KOPT-K1 (cell line): ENCODE results near the gene RIPK1.
A peak's percentile ranks its signal among the peaks of the same experiment; 100 is the strongest.
"Not testable (repeated sequence)": the region's sequence is repeated elsewhere in the genome, so short reads cannot be mapped to it uniquely, and the experiment has no call there.

Experiments
- H3K27ac ChIP-seq: fragments of 200-600 bp; sonication (generic); 2 replicates; pipeline ENCODE4 v1.5.1; 2016; ENCODE audit warnings: antibody characterized with exemption, mild to moderate bottlenecking, low read depth, low read length; ENCODE audit not compliant: poor library complexity, severe bottlenecking
- H3K36me3 ChIP-seq: fragments of 200-600 bp; sonication (generic); 2 replicates; pipeline ENCODE4 v1.5.1; 2017; ENCODE audit warnings: antibody characterized with exemption, mild to moderate bottlenecking, low read length, moderate library complexity; ENCODE audit not compliant: insufficient read depth
- H3K9me3 ChIP-seq: fragments of 200-600 bp; sonication (generic); 2 replicates; pipeline ENCODE4 v1.5.1; 2017; ENCODE audit warnings: antibody characterized with exemption, low read length, mild to moderate bottlenecking; ENCODE audit not compliant: insufficient read depth, poor library complexity, severe bottlenecking

Gene RIPK1

DNA sequence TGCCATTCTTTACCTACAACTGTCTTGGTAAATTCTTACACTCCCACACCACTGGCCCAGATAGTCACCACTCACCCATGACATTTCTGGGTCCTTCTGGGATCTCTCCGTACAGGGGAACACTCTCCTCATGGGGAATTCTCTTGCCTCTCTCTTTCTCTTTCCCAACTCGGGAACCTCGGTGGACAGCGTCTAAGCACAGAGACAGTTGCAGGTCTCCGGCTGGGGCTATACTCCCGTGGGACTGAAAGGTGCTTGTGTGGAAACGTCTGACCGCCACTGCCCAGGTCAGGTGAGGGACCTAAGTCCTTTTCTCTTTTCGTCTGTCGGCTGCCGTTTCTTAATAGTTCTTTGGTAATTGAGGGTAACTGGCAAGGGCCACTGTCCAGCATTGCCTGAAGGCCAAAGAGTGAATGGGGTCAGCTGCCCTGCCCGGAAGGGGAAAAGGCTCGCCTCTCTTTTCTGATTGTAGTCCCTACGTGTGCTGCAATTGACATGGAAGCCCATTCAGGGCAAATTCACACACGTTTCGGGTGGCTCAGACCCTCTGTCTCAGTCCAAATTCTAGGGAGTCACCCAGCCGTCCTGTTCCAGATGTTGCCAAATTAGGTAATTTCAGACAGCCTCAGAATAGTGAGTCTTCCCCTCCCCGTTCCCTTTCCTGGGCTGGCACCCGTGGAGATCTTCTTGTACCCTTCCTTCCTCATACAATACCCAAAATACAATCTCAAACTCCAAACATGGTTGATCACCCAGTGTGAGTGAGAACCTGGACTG, 31.2 kb upstream of the RIPK1 start:
- H3K9me3 ChIP-seq, result no peaks in the 10 kb centered on the region
- no peak overlapping the region for H3K27ac ChIP-seq

DNA sequence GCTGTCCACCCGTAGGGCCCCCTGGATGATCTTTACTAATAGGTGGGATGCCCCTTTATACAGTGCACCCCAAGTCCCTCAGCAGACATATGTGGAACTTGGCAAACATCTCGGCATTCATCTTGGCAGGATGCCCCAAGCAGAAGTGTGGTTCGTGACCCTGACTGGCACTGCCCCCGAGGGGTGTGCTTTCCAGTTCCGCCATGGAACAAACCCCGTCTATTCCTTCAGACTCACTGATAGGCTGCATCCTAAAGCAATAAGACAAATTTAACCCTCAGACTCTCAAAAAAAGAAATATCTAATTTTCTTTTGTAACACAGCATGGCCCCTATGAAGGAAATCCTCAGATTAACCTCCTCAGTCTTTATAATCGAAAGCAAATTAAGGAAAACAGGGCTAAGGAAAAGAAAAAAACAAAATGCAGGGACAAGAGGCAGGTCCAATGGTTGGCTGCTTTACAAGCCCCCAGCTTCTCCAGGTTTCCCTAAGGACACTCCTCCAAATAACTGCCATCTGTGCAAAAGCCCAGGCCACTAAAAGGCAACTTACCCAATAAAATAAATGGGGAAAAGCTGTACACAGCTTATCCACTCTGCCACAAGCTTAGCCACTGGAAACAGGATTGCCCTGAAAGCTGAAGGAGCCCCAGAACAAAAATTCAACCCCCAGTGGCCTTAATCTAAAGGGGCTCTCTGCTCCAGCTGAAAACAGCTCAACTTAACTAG, 30.5 kb upstream of the RIPK1 start:
- H3K9me3 ChIP-seq, result no peaks in the 10 kb centered on the region
- H3K36me3 ChIP-seq, result no peaks in the 10 kb centered on the region
- H3K27ac ChIP-seq, result no peak overlapping the region

More for the DNA sequence above, 31.2 kb upstream of the RIPK1 start:
- H3K36me3 ChIP-seq, result no peaks in the 10 kb centered on the region

- Histone ChIP-seq H3K36me3 (no peaks in the 10 kb centered on the region), H3K9me3 (no peaks in the 10 kb centered on the region), H3K27ac (no peak overlapping the region)
These were observed 28.9 kb upstream of the RIPK1 start for GRCh38 chr6:3039384-3039783.

- Histone ChIP-seq H3K27ac (no peak overlapping the region), H3K36me3 (no peaks in the 10 kb centered on the region), H3K9me3 (no peaks in the 10 kb centered on the region)
These were observed 27.1 kb upstream of the RIPK1 start for GRCh38 chr6:3041147-3041546.

GRCh38 chr6:3041606-3042005, 26.7 kb upstream of the RIPK1 start:
- H3K27ac ChIP-seq, result no peak overlapping the region

GRCh38 chr6:3045369-3045768, 22.9 kb upstream of the RIPK1 start:
- H3K27ac ChIP-seq, result no peak overlapping the region
- H3K9me3 ChIP-seq, result no peaks in the 10 kb centered on the region
- no peaks in the 10 kb centered on the region for H3K36me3 ChIP-seq

More at GRCh38 chr6:3041606-3042005, 26.7 kb upstream of the RIPK1 start:
- H3K36me3 ChIP-seq, result no peaks in the 10 kb centered on the region
- H3K9me3 ChIP-seq, result no peaks in the 10 kb centered on the region

DNA sequence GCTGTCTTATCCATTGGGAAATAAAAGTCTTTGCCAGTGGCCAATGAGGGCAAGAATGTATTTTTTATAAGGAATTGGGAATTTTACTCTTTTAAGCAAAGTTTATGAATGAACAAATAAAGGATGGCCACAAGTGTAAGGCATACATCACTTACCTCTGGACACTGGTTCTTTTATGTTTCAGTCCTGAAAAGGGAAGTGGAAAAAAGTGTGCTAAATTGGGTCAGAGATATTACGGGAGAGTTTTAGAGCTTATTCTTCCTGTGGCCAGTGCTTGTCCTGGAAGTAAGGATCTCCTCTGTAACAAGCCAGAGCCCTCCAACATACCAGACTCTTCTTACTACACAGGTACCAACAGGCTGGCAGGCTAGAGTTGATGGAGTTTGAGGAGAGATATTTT, 22.5 kb upstream of the RIPK1 start:
- H3K9me3 ChIP-seq, result no peaks in the 10 kb centered on the region
- H3K36me3 ChIP-seq, result no peaks in the 10 kb centered on the region
- H3K27ac ChIP-seq, result no peak overlapping the region

GRCh38 chr6:3046295-3046694, 22.0 kb upstream of the RIPK1 start:
- Histone ChIP-seq H3K9me3 (no peaks in the 10 kb centered on the region), H3K36me3 (no peaks in the 10 kb centered on the region), H3K27ac (no peak overlapping the region)

DNA sequence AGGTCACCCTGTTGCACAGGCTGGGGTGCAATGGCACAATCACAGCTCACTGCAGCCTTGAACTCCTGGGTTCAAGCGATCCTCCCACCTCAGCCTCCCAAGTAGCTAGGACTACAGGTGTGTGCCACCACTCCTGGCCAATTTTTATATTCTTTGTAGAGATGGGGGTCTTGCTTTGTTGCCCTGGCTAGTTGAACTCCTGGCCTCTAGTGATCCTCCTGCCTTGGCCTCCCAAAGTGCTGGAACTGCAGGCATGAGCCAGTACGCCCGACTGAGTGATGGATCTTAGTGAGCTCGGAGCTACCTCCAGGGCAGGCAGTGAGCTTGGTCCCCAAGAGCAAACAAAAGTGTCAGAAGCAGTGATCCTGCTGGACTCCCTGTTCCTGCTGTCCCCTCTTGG, 20.3 kb upstream of the RIPK1 start:
- not testable (repeated sequence) for H3K27ac ChIP-seq, H3K9me3 ChIP-seq, H3K36me3 ChIP-seq

DNA sequence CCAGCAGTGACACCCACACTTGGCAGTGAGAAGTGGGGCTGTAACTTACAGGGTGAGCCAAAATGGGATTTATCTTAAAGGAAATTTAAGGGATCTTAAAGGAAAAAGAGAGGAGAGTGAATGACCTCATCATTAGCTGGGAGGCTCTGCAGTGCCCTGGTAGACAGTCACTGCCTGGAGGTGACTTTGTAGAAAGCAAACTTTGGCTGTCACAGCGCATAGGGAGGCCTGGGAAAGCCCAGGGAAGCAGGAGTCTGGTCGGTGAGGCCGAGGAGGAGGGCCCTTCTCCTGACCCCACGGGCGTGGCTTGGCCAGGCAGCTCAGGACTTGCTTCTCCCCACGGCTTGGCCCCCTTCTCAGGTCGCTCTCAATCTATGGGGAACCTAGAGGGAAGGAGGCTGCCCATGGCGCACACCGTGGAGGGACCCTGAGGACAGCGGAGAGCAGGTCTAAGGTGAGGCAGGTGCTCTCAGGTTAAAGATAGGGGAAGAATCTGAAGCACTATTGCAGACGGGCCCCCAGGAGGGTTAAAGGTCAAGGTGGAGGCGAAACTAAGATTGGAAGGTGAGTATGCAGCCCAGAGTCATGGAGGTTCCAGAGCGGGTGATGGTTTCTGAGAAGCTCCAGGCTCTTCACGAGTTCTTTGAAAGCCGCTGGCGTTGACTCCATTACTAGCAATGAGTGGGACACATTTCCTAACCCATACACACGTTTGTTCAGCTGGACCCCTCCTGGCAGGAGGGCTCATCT, 15.6 kb upstream of the RIPK1 start:
- Histone ChIP-seq H3K9me3 (no peaks in the 10 kb centered on the region), H3K36me3 (no peaks in the 10 kb centered on the region), H3K27ac (no peak overlapping the region)

GRCh38 chr6:3053231-3053508, 15.1 kb upstream of the RIPK1 start:
- Histone ChIP-seq H3K27ac (peak overlapping the region; percentile 51), H3K36me3 (no peaks in the 10 kb centered on the region), H3K9me3 (no peaks in the 10 kb centered on the region)

DNA sequence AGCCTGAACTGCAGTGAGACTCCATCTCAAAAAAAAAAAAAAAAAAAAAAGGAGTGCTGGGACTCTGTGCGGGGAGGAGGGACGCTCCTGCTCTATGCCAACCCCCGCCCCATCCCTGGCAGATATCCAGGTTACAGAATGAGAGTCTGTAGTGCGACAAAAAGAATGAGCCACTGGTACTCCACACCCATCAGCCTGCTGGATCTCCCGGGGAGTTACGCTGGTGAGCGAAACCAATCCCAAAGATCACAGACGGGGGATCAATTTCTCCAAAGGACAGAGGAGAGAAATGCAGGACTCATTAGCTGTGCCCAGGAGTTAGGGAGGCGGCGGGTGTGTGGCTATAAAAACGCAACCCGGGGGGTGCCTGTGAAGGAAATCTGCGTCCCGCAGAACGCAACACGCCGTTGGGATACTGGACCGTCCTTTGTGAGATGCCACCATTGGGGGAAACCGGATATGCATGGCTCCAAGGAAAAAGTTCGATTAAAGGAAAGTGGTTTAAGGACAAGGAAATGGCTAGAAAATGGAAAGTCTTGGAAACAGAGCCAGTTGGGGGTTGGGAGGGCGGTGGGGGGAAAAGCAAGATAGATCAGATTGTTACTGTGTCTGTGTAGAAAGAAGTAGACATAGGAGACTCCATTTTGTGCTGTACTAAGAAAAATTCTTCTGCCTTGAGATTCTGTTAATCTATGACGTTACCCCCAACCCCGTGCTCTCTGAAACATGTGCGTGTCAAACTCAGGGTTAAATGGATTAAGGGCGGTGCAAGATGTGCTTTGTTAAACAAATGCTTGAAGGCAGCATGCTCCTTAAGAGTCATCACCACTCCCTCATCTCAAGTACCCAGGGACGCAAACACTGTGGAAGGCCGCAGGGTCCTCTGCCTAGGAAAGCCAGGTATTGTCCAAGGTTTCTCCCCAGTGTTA, 13.8 kb upstream of the RIPK1 start:
- not testable (repeated sequence) for H3K36me3 ChIP-seq, H3K9me3 ChIP-seq, H3K27ac ChIP-seq

GRCh38 chr6:3055158-3055499, 13.2 kb upstream of the RIPK1 start:
- H3K27ac ChIP-seq, H3K9me3 ChIP-seq, H3K36me3 ChIP-seq: not testable (repeated sequence)

- no peaks in the 10 kb centered on the region for H3K9me3 ChIP-seq
- H3K36me3 ChIP-seq, result no peaks in the 10 kb centered on the region
These were observed 11.1 kb upstream of the RIPK1 start for GRCh38 chr6:3057063-3057770.

More at GRCh38 chr6:3057063-3057770, 11.1 kb upstream of the RIPK1 start:
- H3K27ac ChIP-seq, result no peak overlapping the region
